Left ventricle myocardium superior (tissue), 1 donor: Measurements from ENCODE around the gene SKI. TPM values are rescaled to one million over a fixed set of nuclear protein-coding genes. Genes with fewer than 3 reads are reported as not detected.

Source experiments
- ATAC-seq: fragments of 200-7000 bp; cut with Tn5 transposase; one replicate; pipeline ENCODE4 v1.9.1; 2020; ENCODE audit warnings: mild to moderate bottlenecking, moderate library complexity
- DNase-seq: peaks from one replicate; pipeline ENCODE4 v3.0.0-alpha.2; 2020
- intact Hi-C: fragments of 100-400 bp; cut with micrococcal nuclease; formaldehyde crosslinking; loops from one replicate; pipeline ENCODE4 v1.11.0; 2022
- total RNA-seq: library from RNA; stranded (reverse); fragmentation: NEBNext Ultra II Directional; extraction: Animal tissue kit (Norgen Biotek cat#: 25700); gene quantifications from one replicate; pipeline ENCODE4 v1.2.1, GENCODE V29; 2021
- donor health status: DM: no; HTN: yes; CAD: no; lungs with severe emphysema.

The SKI gene
- total RNA-seq, 1 donor from 2014 or later: 35.3 TPM

- ATAC-seq (peak; percentile 0), DNase-seq (peak; percentile 59)
- intact Hi-C loops: no loop called here
Observed at GRCh38 chr1:2226525-2227345, 1.4 kb upstream of the SKI start.

- DNase-seq (peak; percentile 99), ATAC-seq (peak; percentile 87)
- intact Hi-C loops: no loop called here
Observed at GRCh38 chr1:2227346-2228156, 568 bp upstream of the SKI start.

- DNase-seq: peak; percentile 66
- no peak for ATAC-seq
- intact Hi-C loops: no loop called here
Observed at GRCh38 chr1:2228694-2229036, 546 bp downstream of the SKI start.

GRCh38 chr1:2229037-2229864 lies 1.1 kb downstream of the SKI start:
- DNase-seq: peak; percentile 89
- intact Hi-C loops: no loop called here
- ATAC-seq: peak; percentile 42

DNA sequence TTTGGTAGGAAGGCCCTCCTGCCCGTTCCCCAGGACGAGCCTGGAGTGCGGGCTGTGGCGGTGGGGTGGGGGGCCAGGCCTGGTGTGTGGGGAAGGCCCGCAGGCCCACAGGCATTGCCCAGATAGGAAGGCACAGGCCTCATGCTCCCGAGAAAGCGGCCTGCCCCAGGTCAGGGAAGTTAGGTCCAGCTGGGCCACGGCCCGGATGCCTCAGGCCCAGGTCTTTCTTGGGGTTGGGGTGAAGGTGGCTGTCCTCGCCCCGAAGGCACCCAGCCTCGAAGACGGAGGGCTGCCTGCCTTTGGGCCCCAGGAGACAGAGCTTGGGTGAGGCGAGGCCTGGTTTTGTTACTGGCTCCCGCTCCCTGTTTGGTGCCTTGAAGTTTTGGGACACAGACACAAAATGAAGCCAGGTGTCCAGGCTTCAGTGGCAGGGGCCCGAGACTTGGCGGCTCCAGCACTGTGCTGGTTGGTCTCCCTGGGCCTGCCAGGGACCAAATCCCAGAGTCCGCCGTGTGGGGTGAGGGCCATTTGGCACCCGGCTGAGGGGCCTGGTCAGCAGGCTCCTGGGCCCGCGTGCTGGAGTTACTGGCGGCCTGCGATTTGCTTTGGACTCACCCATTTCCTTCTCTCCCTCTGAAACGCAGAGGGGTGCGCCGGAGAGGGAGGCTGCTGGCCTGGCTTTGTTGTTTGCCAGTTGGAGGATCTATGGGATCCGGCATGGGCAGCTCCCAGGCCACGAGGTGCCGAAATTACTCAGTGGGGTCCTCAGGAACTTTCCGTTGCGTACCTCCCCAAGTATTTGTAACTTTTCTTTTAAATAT lies 2.0 kb downstream of the SKI start:
- ATAC-seq: peak; percentile 0
- DNase-seq: peak; percentile 69
- intact Hi-C loops: no loop called here

- intact Hi-C loops: no loop called here
- ATAC-seq: no peak
- peak; percentile 51 for DNase-seq
Observed at GRCh38 chr1:2230781-2231531, 2.8 kb downstream of the SKI start.

- ATAC-seq (peak; percentile 27), DNase-seq (peak; percentile 88)
- intact Hi-C loops: no loop called here
Observed at GRCh38 chr1:2231532-2232254, 3.6 kb downstream of the SKI start.

DNA sequence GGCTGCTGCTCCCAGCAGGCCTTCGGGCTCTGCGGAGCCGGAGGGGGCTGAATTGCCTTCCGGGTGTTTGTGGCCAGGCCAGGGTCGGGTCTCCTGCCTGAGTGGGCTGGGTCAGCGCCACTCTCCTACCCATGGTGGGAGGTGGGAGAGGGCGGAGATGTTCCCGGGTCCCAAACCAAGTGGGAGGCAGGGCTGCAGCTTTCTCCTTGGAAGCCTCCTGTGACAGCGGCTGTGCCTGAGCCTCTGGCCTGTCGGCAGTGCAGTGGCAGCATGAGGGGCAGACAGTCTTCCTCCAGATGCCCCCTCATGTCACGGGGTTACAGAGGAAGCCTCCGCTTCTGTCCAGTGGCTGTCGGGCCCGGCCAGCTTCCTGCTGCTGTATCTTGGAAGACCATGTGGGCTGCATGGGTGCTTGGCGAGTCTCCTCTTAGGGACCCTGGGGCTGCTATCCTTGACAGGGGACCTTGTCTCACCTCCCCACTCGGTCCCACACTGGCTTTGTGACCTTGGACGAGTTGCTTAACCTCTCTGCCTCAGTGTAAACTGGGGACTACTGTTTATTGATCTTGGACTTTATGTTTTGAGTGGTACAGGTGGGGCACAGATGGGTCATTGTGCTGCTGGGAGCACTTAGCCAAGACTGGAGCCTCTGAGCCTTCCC lies 4.3 kb downstream of the SKI start:
- DNase-seq: peak; percentile 34
- intact Hi-C loops: no loop called here
- no peak for ATAC-seq

DNA sequence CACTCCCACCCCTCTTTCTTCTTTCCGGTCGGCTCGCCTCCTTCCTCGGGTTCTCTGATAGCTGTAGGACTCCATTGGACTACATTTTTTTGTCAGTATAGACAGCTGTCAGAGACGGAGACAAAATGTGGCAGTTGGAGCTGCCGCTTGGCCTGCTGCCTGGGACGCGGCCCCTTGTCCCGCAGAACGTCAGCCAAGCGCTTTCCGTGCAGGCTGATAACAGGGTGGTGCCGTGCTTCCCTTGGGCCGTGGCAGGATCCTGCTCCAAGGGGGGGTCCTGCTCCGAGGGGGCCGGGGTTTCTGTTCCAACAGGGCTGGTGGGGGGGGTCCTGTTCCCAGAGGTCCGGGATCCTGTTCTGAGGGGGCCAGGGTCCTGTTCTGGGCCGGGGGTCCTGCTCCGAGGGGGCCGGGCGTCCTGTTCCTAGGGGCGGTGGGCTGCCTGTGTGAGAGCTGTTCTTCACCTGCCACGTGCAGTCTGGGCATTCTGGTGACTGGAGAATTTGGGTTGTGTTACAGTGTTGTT lies 4.9 kb downstream of the SKI start:
- DNase-seq (peak; percentile 49), ATAC-seq (no peak)
- intact Hi-C loops: no loop called here

DNA sequence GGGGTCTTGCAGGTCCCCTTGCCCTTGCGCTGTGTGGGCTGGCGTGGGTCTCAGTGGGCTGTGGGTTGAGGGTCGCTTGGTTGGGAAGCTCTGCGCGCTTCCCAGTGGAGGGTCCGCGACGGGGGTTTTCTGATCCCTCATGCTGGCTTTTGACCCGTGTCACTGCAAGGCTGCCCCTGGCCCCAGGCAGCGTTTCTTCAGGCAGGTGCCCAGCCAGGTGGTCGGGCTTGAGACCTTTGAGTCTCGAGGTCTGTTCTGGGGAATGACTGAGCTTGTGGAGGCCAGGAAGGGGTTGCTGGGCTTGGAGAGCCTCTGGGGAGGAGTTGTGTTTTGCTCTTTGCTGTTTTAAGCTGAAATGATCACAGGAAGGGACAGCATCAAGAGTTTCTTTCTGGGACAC lies 5.3 kb downstream of the SKI start:
- ATAC-seq (no peak), DNase-seq (peak; percentile 26)
- intact Hi-C loops: no loop called here

DNA sequence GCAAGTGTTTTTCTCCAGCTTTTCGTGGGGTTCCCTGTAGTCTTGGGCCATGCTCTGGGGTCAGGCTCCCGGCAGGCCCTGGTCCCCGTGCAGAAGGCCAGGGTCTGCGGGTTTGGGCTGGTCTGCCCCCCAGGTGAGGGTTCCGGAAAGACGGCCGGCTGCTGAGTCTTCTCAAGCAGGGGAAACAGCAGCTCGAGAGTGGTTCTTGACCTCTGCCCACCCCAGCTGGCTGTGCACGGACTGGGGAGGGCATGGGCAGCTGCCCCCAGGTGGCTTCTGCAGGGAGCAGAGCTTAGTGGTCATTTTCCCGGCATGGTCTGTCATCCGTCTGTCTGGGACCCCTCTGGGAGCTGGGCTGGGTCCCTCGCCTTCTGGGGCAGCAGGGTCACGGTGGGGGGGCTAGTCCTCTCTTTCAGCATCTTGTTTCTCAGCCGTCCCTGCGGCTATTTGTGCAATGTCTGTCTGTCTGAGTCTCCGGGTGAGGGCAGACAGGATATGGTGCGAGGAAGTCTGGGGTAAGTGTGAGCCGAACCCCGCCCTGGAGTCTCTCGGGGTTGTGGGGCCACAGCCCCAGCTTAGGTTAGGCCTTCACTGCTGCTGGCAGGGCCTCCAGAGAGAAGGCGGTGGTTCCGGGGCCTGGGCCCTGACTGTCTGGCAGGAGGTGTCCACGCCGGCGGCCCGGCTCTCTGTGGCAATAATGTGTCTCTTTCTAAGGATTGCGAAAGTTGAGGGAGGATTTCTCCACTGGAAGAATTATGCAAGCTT lies 6.1 kb downstream of the SKI start:
- intact Hi-C loops: no loop called here
- ATAC-seq (peak; percentile 70), DNase-seq (peak; percentile 93)

- intact Hi-C loops: no loop called here
- peak; percentile 56 for DNase-seq
- ATAC-seq: peak; percentile 9
Observed at GRCh38 chr1:2234762-2235113, 6.6 kb downstream of the SKI start.

DNA sequence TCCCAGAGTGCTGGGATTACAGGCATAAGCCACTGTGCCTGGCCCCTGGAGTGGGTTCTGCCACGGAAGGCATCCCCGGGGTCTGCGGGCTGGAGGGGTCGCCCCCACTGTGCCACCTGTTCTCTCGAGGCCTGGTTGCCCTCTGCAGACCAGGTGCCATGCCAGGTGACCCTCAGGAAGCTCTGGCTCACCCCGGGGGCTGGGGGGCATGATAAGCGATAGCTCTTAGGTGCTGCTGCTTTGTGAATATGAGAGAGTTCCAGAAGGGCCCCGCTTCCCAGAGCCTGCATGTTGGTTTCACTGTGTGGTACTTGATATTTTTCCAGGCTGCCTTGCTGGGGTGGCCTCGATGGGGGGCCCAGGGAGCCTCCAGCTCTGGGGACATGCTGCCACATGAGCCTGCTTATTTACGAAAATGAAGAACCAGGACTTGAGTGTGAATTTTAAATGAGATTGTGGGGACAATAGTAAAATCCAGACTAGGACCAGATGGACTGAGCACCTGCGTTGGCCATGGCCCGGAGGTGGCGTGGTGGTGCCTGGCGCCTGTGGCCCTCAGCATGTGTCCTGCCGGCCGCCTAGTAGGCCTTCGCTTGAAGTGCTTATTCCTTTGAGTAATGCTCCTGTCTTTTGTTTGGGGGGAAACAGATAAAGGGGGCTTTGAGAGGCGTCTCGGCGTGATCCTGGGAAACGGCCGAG lies 7.3 kb downstream of the SKI start:
- intact Hi-C loops: no loop called here
- DNase-seq (peak; percentile 31), ATAC-seq (no peak)

DNA sequence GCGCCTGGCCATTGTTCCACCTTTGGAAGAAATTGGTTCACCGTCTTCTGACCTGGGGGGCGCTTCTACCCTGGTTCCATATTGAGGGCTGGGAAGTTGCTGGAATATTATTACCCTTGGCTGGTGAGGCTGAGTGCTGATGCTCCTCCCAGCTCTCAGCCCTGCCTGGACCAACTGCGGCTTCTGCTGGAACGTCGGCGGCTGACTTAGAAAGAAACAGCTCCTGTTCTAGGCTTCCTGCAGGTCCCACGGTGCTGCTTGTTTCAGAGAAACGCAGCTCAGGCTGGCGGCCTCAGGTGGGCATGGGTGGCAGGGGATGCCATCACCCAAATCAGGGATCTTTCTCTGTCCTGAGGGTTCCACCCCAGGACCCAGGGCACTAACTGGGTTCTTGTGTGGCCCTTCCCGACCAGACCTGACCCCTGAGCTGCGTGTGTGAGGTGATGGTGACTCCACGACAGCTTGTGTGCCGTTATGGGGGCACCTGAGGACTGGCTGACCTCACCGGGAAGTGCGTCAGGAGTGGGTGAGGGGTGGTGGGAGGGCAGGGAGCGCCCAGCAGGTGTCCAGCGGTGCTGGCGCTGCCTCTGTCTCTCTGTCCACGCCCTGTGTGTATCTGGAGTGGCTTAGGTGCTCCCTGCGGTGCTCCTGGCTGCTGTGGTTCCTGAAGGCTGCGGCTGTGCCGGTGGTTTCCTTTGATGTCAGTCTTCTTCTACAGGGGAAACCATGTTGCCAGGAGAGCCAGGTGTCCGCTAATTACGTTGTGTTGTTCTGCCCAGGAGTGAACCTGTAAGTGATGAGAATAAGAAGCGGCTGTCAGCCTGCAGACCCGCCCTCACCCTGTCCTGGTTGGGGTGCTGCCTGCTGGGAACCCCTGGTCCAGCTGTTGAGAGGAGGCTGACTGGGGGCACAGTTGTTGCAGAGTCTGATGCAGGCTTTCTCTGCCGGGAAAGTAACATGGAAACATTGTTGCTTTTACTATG lies 8.9 kb downstream of the SKI start:
- peak; percentile 39 for DNase-seq
- ATAC-seq: no peak
- intact Hi-C loops: no loop called here
